GM18508 (cell line): ENCODE results near the gene PKHD1.

Experiments
- ATAC-seq: cut with Tn5 transposase; IDR thresholded peaks from one replicate; pipeline ENCODE4 v1.9.1; 2021; ENCODE audit warnings: moderate number of reproducible peaks; ENCODE audit not compliant: insufficient read depth, unreplicated experiment

Gene PKHD1

DNA sequence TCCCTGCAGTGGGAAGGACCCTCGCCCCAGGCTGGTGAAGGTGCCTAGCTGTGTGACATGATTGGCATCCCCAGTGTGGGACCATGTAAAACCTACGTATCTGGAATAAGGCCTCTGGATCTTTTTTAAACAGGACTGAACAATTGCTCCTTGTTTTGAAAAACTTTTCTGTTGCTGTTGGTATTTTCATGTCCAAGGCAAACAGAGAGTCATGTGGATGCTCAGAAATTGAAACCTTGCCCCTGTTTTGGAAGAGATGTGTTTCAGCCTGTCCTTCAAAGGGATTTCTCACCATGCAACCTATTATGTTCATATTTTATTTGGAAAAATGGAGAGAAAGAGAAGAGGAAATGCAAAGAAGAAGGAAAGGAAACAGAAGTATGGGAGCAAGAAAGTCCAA lies 362.3 kb downstream of the PKHD1 start:
- ATAC-seq = no peak

DNA sequence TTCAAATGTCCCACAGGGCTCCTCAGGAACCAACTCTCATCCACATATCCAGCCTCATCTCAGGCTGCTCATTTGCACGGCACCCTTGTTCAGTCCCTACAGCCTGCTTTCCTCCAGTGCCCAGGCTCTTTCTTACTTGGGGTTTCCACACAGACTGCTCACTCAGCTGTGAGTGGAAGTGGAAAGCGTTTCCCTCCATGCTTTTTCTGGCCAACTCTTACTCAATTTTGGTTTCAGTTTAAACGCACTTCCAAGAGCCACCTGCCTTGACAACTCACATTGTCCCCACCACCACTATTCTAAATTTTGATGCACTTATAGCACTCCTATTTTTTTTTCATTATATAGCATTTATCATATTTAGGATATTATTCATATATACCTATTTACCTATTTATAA lies 367.1 kb downstream of the PKHD1 start:
- ATAC-seq = no peak

DNA sequence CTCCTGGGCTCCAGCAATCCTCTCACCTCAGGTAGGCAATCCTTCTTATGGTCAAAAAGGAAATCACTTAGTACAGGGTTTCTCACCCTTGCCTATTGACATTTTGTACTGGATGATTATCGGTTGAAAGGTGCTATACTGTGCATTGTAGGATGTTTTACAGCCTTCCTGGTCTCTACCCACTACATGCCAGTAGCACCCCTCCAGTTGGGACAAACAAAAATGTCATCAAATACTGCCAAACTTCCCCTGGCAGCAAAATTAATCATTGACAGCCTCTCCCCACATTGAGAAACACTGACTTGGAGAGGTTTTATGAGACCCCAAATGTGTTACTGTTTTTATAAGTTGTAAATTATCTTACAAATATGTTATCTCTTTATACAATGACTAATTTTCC lies 368.1 kb downstream of the PKHD1 start:
- no peak for ATAC-seq

DNA sequence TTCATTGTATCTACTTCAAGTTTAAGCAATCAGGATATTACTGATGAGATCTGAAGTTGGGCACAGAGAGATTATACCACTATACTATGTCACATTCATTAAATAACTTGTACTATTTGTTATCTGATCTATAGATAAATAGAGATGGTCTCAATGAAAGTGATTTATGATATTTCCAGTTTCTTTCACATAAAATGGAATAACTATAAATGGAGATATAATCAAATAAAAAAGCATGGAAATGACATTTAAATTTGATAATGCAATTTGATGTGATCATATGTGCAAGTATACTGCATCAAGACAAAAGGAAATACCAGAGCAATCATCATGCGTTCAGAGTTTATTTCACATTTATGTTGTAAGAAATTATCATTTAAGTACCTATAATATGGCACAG lies 368.9 kb downstream of the PKHD1 start:
- no peak for ATAC-seq

DNA sequence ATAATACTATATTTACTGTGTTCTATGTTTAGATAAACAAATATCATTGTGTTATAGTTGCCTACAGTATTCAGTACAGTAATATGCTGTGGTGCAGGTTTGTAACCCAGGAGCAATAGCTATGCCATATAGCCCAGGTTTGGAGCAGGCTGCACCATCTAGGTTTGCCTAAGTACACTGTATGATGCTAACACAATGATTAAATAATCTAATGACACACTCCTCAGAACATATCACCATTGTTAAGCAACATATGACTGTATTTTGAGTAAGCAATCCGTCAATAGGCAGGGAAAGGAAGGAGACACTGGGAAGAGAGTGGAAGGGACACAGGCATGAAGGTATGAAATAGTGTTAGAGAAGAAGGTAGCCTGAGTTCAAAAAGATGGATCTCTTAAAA lies 369.9 kb downstream of the PKHD1 start:
- ATAC-seq = no peak

DNA sequence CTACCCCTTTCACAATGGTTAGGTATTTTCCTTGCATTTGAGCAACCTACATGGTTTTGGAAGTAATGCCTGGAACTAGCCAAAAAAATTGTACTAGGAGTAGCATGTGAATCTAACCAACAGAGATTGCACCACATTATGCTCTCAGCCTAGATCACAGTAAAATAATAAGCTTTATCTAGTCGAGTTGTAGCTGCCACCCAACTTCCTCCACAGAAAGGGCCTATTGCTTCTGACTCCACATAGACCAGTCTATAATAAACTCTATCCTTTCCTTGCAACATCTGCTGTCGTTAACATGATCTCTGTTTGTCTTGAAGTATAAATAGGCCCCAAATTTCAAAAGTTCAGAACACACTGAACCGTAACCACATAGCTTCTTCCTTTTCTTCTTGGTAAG lies 375.5 kb downstream of the PKHD1 start:
- no peak for ATAC-seq

DNA sequence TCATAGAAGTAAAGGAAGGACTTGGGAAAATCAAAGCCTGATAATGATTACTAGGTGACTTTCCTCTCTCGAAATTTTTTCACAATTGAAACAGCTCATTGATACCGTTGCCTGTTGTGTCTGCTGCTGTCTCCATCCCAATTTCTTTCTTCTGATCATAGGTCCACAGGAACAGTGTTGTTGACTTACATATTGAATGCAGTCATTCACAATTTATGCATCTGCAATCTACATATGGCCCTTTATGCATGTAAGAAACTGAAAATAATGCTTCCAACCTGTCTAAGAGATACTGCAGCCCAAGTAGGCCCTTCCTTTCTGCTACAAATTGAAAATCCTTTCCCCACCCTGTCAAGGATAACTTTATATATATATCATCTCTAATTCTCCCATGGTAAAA lies 381.3 kb downstream of the PKHD1 start:
- ATAC-seq = no peak

DNA sequence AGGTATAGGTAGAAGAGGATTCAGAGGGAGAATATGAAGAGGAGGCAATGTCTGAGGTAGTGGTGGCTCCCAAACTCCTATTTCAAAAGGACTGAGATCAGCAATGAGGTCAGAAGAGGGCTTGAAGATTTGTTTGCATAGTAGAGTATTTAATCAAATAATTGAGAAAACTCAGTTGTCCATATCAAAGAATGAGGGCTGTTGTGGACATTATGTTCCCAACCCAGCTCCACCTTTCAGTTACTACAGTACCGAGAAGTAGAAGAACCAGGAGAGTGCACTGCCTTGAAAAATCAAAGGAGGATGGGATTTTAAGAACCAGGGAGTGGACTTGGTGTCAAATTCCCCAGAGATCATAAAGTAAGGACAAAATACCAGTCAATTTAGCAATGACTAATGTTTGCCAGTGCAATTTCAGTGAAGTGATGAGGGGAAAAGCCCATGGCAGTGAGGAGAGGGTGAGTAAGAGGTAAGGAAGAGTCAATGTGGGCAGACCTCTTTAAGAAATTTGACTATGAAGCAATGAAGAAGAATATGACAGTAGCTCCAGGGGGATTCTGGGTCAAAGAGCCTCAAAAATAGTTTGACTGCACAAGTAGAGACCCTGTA lies 382.4 kb downstream of the PKHD1 start:
- no peak for ATAC-seq

DNA sequence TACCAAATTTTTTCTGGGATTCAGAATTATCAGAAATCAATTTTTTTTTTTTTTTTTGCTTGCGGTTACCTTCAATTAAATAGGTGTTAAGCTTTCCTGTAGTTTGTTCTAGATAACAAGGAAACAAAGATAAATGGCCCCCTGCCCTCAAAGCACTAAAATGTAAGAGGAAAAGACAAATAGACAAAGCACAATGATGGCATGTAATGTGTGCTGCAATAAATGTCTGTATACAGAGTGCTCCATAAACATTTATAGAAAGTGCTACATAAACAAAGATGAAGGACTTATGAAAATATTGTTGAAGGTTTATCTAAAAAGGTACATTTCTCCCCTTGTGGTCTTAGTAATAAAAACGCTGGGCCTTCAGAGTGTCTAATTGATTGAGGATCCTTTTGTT lies 384.6 kb downstream of the PKHD1 start:
- ATAC-seq = no peak

DNA sequence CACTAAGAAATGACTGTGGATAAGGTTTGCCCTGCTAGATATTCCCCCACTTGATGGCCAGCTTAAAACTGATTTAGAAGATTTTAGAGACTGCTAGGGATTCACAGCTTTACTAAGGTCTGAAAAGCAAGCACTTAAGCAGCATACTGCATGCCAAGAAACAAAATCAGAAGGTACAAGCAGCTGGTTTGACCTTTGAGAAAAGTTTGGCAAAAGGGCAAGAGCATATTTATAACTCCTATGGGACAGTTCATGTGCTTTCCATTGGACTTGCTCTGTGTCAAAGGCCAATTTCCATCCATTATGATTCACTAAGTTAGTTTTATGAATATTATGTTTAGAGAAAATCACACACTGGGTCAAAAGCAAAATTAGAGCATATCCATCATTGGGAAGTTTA lies 402.8 kb downstream of the PKHD1 start:
- no peak for ATAC-seq

DNA sequence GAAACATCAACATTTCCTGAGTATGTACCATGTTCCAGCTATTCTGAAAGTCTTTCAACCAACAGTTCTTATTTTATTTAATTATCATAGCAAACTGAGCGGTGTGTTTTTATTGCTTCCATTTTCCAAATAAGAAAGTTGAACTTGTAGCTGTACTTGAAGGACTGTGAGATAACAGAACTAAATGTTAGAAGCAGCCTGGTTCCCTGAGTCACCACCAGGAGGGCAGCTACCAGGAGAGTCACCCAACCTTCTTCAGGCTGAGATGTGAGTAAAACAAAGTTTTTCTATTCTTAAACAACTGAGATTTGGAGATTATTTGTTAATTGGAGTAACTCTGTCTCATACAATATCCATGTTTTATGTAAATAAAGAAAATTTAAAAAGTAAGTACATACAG lies 403.4 kb downstream of the PKHD1 start:
- no peak for ATAC-seq

DNA sequence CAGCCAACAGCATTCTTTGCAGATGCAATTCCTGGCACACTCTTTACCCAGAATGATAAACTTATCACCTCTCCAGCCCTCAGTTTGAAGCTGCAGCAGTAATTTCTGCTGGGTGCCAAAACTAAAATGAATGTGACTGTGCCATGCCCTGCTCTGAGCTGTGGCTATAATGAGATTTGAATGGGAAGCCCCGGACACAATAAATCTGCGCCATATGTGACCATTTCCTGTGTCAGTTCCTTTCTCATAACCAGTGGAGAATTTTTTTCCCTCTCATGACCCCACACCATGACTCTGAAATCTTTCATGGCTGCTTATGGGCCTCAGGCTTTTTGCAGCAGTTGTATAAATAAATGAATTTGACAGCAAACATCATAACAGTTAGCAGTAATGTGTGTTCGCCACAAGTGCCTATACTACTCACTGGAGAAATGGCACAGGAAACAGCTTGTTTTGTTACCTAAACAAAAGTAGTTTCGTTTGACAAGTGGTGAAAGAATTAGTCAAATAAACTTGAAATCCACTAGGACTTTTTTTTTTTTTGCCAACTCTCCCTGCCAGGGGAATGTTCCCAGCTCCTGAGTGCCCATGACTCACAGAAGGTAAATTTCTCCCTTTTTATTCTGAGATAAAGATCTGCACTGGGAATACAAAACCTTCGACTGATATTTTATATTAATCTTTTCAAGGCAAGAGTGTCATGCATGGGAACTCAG lies 408.4 kb downstream of the PKHD1 start:
- peak; percentile 95 for ATAC-seq

DNA sequence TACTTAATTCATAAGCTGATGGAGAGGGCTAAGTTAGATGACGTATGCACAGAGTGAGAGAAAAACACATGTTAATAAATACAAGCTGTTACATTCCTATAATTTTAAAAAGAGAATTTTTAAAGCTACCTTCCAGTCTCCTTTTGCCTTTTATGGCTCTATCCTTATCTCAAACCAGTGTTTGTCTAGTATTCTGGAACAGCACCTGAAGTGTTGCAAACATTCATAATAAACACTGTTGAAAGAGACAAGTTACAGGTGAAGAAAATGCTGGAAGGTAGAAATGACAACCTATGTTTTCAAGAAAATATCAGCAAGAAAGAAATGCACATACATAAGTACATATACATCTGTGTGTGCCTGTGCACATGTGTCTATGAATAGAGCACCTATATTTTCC lies 409.1 kb downstream of the PKHD1 start:
- ATAC-seq = no peak

DNA sequence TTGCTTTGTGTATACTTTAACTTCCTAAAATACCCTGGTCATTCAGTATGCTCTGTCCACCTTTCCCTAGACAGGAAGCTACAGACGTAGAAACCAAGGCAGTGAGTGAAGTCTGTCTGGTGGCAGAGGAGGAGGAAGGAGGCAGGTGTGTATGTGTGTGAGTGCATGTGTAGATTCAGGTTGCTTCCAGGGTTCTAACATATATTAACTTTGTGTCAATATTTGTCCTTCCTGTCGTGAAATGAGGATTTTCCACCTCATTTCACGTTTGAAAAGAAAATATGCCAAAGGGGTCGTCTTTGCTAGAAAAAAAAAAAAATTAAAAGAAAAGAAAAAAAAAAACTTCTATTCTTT lies 411.5 kb downstream of the PKHD1 start:
- ATAC-seq = no peak

DNA sequence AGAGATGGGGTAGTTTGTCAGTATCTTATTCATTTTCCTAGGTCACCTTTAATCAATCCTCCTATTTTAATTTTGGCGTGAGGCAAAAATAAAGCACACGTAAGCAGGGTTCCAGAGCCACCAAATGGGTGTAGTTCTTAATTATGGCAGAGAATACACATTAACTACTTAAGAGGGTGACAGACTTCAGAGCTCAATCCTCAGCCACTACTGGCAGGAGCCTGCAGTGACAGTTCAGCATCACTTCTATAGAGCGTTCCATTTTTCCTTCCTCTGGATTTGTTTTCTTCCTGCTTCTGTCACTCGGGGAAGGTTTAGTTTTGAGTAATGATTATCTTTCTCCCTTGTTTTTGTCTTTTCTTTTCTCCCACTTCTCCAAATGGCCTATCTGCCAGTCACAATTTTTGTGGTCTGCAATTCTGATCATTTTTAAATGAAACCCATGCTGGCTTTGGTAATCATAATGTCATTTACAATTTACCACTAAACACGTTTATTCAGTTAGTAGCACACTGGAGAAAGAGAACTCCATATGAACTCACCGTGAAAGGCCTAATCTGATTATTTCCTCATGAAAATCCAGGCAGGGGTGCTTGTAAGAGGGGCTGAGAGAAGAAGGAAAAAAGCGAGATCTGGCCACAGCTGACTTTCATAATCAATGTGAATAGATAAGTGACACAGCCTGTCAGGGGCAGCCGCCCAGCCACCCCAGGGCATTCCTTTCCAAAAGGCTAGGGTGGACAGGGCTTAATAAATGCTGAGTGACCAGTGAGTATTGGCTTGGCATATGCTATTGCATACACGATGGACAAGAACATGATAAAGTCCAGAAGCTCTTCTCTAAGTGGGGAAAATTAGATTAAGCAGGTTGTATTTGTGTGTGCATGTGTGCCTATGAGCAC lies 412.1 kb downstream of the PKHD1 start:
- ATAC-seq = no peak

DNA sequence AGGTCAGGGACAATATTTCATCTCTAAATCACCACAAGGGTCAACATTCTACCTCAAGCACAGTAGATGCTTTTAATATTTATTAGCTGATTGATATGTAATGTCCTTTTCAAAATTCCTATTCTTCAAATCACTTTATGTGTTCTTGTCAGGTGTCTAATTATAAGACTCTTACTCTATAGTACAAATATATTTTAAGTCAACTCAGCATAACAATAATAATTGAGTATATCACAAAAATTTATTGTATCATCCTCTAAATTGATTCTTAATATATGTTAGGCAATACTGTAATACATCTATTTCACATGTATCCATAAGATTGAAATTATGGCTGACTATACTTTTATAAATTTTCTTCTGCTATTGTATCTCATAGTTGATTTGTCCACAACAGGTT lies 423.9 kb downstream of the PKHD1 start:
- no peak for ATAC-seq

DNA sequence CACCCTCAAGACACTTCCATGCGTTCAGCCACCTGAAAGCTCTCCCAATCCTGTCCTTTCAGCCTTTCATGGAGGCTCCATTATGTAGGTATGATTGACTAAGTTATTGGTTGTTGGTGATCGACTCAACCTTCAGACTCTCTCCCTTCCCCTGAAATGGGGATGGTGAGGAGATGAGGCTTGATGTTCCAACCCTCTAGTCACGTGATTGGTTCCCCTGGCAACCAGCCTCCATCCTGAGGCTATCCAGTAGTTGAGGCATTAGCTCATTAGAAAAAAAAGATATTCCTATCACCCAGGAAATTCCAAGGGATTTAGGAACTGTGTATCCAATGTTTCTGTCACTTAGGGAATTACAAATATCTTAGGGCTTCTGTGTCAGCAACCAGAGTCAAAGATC lies 426.6 kb downstream of the PKHD1 start:
- ATAC-seq = no peak

DNA sequence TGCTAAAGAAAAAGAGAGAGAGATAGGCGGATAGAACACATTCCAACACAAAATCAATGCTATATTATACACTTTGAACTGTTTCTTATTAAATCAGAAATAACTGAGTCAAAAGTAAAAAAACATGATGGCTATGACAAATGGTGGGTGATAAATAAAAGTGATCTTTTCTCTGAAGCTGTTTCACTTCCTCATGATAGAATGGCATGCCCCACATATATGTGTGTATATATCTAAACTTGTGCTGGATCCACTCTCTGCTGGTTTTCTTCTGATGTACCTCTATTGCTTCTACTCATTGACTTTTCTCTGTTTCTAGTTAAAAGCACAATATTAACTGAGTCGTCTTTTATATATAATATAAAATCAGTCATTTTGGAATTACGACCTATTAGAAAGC lies 429.9 kb downstream of the PKHD1 start:
- ATAC-seq = no peak

DNA sequence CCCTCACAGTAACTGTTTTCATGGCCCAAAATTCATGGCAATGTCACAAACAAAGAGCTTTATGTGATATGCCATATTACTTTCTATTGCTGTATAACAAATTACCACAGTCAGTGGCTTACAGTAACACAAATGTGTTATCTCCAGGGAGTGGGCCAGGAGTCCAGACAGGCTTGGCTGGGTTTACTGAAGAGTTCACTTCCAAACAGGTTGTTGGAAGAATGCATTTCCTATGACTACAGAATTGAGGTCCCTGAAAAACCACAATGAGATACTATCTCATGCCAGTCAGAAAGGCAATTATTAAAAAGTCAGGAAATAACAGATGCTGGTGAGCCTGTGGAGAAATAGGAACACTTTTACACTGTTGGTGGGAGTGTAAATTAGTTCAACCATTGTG lies 431.9 kb downstream of the PKHD1 start:
- no peak for ATAC-seq

DNA sequence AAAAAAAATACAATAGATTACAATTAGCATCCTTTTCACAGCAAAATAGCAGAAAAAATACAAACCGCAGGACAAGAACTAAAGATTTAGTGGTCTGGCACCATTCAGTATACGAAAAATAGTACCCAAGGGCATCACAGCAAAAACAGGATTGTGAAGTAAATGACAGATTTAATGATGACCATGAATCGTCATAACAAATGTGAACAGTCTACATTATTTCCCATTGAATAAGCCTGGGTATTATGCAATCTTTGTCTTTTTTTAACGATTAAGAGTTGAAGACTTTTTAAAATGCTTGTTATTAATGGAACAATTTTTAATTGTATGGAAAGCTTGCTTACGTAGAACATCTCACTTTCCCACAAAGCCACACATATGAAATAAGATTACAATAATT lies 432.8 kb downstream of the PKHD1 start:
- ATAC-seq = no peak

DNA sequence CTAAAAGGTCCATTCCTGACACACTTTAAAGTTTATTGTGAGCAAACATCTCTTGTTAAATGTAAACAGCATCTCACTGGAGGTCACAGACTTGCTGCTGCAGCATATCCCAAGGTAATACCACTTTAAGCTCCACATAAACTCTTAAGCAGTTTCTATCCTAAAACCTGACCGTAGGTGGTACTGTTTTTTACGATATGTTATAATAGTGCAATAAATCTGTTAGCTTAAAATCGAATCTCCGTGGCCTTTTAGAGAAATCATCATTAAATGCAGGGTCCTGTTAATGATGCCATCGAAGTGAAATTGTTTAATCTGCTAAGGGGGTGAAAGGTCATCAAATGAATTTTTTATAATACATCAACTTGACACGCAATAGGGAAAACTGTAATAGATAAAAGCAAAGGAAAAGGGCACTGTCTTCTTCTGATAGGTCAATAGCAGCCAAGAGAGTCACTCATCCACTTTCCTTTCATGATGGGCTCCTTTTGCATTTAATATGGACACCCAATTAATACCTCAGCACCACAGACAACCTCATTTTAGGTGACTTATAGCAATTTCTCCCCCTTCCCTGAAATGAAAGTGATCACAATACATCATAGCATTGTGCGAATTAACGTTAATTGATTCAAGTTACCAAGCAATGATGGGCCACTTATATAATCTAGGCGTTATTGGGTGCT lies 436.1 kb downstream of the PKHD1 start:
- no peak for ATAC-seq
